Endometrium (tissue), 2 donors: ENCODE results near the gene C11orf98.
A peak's percentile ranks its signal among the peaks of the same experiment; 100 is the strongest.
"Not testable (repeated sequence)": the region's sequence is repeated elsewhere in the genome, so short reads cannot be mapped to it uniquely, and the experiment has no call there.

Experiments
- FAIRE-seq: peaks from 2 replicates; lab custom pipeline; 2012; peaks lifted over from hg19 to GRCh38; lab: Jason Lieb, UNC
- donor health status: control.
- donor health status: control.

The C11orf98 gene

GRCh38 chr11:62650283-62650682, 14.7 kb downstream of the C11orf98 start:
- FAIRE-seq: not testable (repeated sequence)

DNA sequence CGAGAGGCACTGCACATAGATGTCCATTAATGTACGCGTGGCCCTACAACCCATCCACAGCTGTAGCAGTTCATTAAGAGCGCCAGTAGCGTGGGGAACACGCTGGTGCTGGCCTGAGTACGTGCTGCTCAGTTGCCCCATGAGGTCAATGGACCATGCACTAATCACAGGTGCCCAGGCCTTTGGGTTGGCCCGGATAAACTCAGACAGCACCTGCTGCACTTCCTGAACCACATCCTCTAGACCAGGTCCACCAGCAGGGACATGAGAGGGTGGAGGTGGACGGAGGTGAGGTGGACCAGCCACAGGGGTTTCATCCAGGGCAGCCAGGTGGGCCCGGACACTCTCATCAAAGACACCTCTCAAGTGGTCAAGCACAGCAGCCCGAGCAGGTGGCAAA, 15.5 kb downstream of the C11orf98 start:
- no peak for FAIRE-seq

GRCh38 chr11:62648967-62649364, 16.0 kb downstream of the C11orf98 start:
- no peak for FAIRE-seq

DNA sequence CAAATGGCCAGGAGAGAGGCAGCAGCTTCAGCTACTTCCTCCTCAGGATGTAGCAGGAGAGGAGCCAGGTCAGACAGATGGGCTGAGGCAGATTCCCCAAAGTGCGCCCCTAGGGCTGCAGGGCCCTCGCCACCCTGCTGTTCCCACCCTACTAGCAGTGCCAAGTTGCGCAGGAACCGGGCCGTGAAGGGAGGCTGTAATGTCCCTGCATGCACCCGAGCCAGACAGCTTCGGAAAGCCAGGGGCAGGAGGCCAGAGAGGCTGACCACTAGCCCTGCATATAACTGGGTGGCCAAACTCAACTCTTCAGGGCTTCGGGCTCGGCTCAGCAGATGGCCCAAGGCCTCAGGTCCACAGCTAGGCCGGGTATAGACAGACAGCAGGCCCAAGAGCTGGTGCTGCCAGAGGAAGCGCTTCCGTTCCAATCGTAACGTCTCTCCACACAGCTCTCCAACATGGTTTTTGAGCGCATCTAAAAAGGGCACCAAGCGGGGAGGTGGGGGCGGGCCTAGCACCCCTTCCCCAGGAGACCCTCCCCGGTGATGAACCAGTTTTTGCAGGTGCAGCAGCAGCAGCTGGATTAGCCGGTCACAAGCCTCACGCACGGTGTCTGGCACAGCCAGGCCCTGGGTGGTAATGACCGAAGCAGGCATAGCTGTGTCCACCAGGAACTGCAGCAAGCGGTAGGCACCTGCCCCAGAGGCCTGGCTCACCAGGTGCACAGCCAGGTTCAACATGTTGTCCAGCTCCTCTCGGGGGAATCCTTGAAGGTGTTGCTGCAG, 16.6 kb downstream of the C11orf98 start:
- FAIRE-seq: no peak

- FAIRE-seq: no peak
Measured at GRCh38 chr11:62647609-62648005, 17.4 kb downstream of the C11orf98 start.

GRCh38 chr11:62646825-62647608, 18.0 kb downstream of the C11orf98 start:
- FAIRE-seq: no peak

GRCh38 chr11:62645946-62646824, 18.8 kb downstream of the C11orf98 start, which contains the start of gene GANAB:
GANAB (minus strand) TSS chr11:62646613; CDS start chr11:62646599, 14 bp downstream.
- FAIRE-seq: peak; percentile 92

- no peak for FAIRE-seq
Measured at GRCh38 chr11:62645671-62645945, 19.4 kb downstream of the C11orf98 start.

DNA sequence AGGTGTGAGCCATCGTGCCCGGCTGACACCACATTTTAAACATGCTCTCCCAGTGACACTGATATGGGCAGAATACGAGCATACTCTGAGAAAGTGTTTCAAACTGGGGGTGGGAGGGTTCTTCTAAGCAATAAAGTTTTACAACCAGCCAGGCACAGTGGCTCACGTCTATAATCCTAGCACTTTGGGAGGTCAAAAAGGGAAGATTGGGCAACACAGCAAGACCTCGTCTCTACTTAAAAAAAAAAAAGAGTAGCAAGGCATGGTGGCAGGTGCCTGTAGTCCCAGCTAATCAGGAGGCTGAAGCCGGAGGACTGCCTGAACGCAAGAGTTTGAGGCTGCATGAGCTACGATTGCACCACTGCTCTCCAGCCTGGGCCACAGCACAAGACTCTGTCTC, 20.8 kb downstream of the C11orf98 start:
- FAIRE-seq: no peak

GRCh38 chr11:62632492-62632891, 32.5 kb downstream of the C11orf98 start:
- no peak for FAIRE-seq

DNA sequence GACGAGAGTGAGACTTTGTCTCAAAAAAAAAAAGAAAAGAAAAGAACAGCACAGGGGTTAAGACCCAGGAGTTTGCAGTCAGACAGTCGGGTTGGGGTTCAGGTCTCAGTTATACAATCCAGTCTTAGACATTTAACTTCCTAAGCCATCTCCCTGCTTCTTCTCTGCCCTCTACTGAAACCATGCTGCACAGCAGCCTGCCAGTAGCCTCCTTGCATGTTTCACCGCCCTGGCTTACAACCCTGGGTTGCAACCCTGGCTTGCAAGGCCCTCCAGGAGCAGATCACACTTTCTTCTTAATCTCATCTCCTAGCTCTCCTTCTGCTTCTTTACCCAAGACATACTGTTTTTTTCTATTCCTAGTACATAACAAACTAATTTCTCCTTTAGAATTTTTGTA, 37.3 kb downstream of the C11orf98 start:
- FAIRE-seq: no peak

DNA sequence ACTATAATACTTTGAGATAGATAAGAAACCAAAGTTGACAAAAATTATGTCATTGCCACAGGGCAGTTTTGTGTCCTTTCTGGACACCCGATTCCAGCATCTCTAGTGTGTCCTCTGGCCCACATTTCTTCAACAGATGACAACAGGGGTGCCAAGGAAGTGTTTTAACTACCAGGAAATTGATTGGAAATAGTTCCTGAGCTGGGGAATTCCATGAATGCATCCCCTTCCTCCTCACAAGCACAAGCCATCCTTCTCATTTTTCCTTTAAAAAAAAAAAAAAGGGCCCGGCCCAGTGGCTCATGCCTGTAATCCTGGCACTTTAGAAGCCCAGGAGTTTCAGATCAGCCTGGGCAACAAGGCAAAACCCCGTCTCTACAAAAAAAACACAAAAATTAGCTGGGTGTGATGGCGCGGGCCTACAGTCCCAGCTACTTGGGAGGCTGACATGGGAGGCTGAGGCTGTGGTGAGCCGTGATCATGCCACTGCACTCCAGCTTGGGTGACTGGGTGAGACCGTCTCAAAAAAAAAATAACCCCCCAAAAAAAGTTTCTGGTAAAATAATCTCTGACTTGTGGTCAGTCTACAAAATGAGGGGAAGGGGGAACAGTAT, 42.4 kb downstream of the C11orf98 start:
- FAIRE-seq: no peak

- no peak for FAIRE-seq
Measured at GRCh38 chr11:62621567-62622470, 43.2 kb downstream of the C11orf98 start, which contains the start of gene B3GAT3. B3GAT3 (minus strand) TSS chr11:62621986; CDS start chr11:62621947, 39 bp downstream.

GRCh38 chr11:62621027-62621566, 43.9 kb downstream of the C11orf98 start:
- no peak for FAIRE-seq

GRCh38 chr11:62616957-62617356, 48.1 kb downstream of the C11orf98 start:
- not testable (repeated sequence) for FAIRE-seq

DNA sequence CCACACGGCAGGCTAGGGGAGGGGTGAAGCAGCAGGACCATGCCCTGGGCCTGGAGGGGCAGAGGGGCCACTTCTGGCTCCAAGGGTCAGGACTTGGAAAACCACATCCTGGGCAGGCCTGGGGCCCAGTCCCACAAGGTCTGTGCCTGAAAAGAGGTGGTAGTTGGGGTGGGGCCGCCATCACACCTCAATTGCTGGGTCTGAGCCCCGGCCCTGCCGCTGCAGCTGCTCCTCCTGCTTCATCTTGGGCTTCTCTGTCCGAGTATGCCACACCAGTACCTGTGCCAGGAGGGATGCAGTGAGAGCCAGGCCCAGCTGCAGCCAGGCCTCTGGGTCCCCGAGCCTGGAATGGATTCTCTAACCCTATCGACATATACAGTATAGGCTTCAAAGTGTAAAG, 49.5 kb downstream of the C11orf98 start:
- FAIRE-seq: no peak

GRCh38 chr11:62614275-62614674, 50.7 kb downstream of the C11orf98 start:
- no peak for FAIRE-seq

DNA sequence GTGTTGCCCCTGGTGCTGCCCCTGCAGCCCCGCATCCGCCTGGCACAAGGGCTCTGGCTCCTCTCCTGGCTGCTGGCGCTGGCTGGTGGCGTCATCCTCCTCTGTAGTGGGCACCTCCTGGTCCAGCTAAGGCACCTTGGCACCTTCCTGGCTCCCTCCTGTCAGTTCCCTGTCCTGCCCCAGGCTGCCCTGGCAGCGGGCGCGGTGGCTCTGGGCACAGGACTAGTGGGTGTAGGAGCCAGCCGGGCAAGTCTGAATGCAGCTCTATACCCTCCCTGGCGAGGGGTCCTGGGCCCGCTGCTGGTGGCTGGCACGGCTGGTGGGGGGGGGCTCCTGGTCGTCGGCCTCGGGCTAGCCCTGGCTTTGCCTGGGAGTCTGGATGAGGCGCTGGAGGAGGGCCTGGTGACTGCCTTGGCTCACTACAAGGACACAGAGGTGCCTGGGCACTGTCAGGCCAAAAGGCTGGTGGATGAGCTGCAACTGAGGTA, 51.7 kb downstream of the C11orf98 start:
- FAIRE-seq: no peak
